Measurements from ENCODE around the gene DNMT3A.

DNA sequence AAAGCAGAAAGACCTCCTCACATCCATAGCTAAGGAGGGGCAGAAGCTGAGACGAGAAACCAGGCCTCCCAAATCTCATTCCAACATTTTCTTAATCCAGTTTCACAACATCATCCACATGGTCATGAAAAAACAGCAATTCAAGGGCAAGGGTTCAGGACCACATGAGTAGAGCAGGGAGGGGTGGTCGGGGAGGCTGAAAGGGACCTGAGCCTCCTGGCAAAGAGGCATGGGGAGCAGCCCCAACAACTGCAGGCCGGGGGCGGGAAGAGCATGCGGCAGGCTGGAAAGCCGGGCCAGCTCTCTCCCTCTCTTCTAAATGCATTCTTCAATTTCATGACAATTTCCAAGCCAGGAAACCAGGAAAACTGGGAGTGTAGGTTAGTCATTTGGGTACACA is 76.7 kb downstream of the DNMT3A start:
- no peak for TF ChIP-seq POLR2AphosphoS5 (IDR thresholded peaks at IDR 0.05)
- TF ChIP-seq, protein P1, sequence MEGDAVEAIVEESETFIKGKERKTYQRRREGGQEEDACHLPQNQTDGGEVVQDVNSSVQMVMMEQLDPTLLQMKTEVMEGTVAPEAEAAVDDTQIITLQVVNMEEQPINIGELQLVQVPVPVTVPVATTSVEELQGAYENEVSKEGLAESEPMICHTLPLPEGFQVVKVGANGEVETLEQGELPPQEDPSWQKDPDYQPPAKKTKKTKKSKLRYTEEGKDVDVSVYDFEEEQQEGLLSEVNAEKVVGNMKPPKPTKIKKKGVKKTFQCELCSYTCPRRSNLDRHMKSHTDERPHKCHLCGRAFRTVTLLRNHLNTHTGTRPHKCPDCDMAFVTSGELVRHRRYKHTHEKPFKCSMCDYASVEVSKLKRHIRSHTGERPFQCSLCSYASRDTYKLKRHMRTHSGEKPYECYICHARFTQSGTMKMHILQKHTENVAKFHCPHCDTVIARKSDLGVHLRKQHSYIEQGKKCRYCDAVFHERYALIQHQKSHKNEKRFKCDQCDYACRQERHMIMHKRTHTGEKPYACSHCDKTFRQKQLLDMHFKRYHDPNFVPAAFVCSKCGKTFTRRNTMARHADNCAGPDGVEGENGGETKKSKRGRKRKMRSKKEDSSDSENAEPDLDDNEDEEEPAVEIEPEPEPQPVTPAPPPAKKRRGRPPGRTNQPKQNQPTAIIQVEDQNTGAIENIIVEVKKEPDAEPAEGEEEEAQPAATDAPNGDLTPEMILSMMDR (IDR thresholded peaks at IDR 0.05), result no peak
- TF ChIP-seq POLR2A (IDR thresholded peaks at IDR 0.05), result no peak
